GM13977 (cell line): ENCODE results near the gene MZT2B.
"Not testable (repeated sequence)": the region's sequence is repeated elsewhere in the genome, so short reads cannot be mapped to it uniquely, and the experiment has no call there.

Experiments
- DNase-seq: peaks from one replicate; pipeline ENCODE4 v3.0.0; 2012; ENCODE audit warnings: low spot score
- CTCF ChIP-seq: IDR thresholded peaks from 2 replicates; pipeline ENCODE4 v1.5.1; 2012; ENCODE audit warnings: mild to moderate bottlenecking, control low read depth; ENCODE audit not compliant: insufficient read depth; ENCODE audit errors: extremely low read depth, missing control alignments
- in situ Hi-C: fragments of 300-500 bp; cut with MboI; formaldehyde crosslinking; loops from one replicate; pipeline ENCODE4 v1.12.0; 2022; ENCODE audit warnings: low sequenced_read_pairs, low pct_unique_long_range_greater_than_20kb, mixed read lengths, inconsistent platforms; ENCODE audit not compliant: unreplicated experiment

The MZT2B gene

GRCh38 chr2:130187268-130187667 lies 5.2 kb downstream of the MZT2B start:
- TF ChIP-seq CTCF, result no peak
- in situ Hi-C loops, result loop anchor here (5.0 kb wide), 1 partner anchor 1300 kb away; no protein-coding TSS in a partner anchor
- no peak for DNase-seq

- in situ Hi-C loops, result loop anchor here (5.0 kb wide), 1 partner anchor 1299 kb away; no protein-coding TSS in a partner anchor
- DNase-seq, result not testable (repeated sequence)
These were observed 6.1 kb downstream of the MZT2B start for GRCh38 chr2:130187859-130188792.

GRCh38 chr2:130188958-130189357 lies 6.9 kb downstream of the MZT2B start:
- in situ Hi-C loops, result loop anchor here (5.0 kb wide), 1 partner anchor 1298 kb away; no protein-coding TSS in a partner anchor

GRCh38 chr2:130190237-130190636 lies 8.2 kb downstream of the MZT2B start:
- in situ Hi-C loops, result no loop called here
- TF ChIP-seq CTCF, result no peak
- DNase-seq, result no peak

More at GRCh38 chr2:130188958-130189357, 6.9 kb downstream of the MZT2B start:
- not testable (repeated sequence) for DNase-seq

GRCh38 chr2:130191319-130191718 lies 9.3 kb downstream of the MZT2B start:
- DNase-seq, in situ Hi-C loops: not testable (repeated sequence)

- DNase-seq, in situ Hi-C loops: not testable (repeated sequence)
These were observed 10.4 kb downstream of the MZT2B start for GRCh38 chr2:130192451-130192850.

GRCh38 chr2:130193824-130194223 lies 11.8 kb downstream of the MZT2B start:
- in situ Hi-C loops, DNase-seq: not testable (repeated sequence)

- in situ Hi-C loops, result not testable (repeated sequence)
These were observed 13.1 kb downstream of the MZT2B start for GRCh38 chr2:130195089-130195635.

GRCh38 chr2:130196052-130196451 lies 14.0 kb downstream of the MZT2B start:
- DNase-seq, in situ Hi-C loops: not testable (repeated sequence)

More at GRCh38 chr2:130195089-130195635, 13.1 kb downstream of the MZT2B start:
- not testable (repeated sequence) for DNase-seq

- in situ Hi-C loops, result no loop called here
- TF ChIP-seq CTCF, result no peak
- DNase-seq, result no peak
These were observed 16.3 kb downstream of the MZT2B start, which contains the start of gene TUBA3E for GRCh38 chr2:130198343-130198742. Gene TUBA3E (minus strand): TSS chr2:130198439. CDS start chr2:130198360, 79 bp downstream.

GRCh38 chr2:130202518-130202917 lies 20.5 kb downstream of the MZT2B start:
- in situ Hi-C loops, DNase-seq: not testable (repeated sequence)

GRCh38 chr2:130203150-130203549 lies 21.1 kb downstream of the MZT2B start:
- DNase-seq, in situ Hi-C loops: not testable (repeated sequence)

GRCh38 chr2:130207051-130207450 lies 25.0 kb downstream of the MZT2B start:
- in situ Hi-C loops, DNase-seq: not testable (repeated sequence)

- DNase-seq, in situ Hi-C loops: not testable (repeated sequence)
These were observed 37.1 kb downstream of the MZT2B start for GRCh38 chr2:130219147-130219546.
